HCT116 (cell line): ENCODE measurements around the gene GAPT. TPM values are rescaled to one million over a fixed set of nuclear protein-coding genes. Genes with fewer than 3 reads are reported as not detected.

Experiments used
- ATAC-seq: fragments of 200-7000 bp; cut with Tn5 transposase; 2 replicates; pipeline ENCODE4 v1.9.1; 2020; ENCODE audit warnings: mild to moderate bottlenecking, moderate library complexity
- BruUV-seq: library from RNA; stranded (reverse); fragments of 400-500 nt; replicated peaks from 2 replicates; lab custom pipeline; 2021; lab: Mats Ljungman, UMichigan
- CTCF ChIA-PET: fragments of 300-600 bp; sonication (Branson Sonifier 250); formaldehyde crosslinking; loops from one replicate; lab custom pipeline; 2021; ENCODE audit warnings: antibody characterized with exemption; lab: Charles Lee
- POLR2A ChIA-PET: fragments of 300-600, 350-600 bp; sonication (Branson Sonifier 250); formaldehyde crosslinking; loops from one replicate; lab custom pipeline; 2021; ENCODE audit warnings: antibody characterized with exemption; lab: Charles Lee
- RAD21 ChIA-PET, 2 experiments: fragments of 300-600 bp; sonication (Branson Sonifier 250); formaldehyde crosslinking; loops; one replicate each; lab custom pipeline; 2023; ENCODE audit warnings: low total read pairs in 2 of 2; ENCODE audit not compliant: uncharacterized antibody in 2 of 2, unreplicated experiment in 2 of 2, low non-redundant PET in 1 of 2; lab: Charles Lee
- DNase-seq: peaks from one replicate; pipeline ENCODE4 v3.0.0-alpha.2; 2010; ENCODE audit warnings: low read depth, low spot score
- H2AFZ ChIP-seq: fragments of 200-600 bp; shearing (Covaris generic), sonication (generic); 2 replicates; pipeline ENCODE4 v1.6.1; 2017; ENCODE audit warnings: low read depth, mixed run types, mixed read lengths, antibody characterized with exemption, low read length; ENCODE audit not compliant: poor library complexity, severe bottlenecking
- H3K27ac ChIP-seq: 2 replicates; pipeline ENCODE4 v1.5.1; 2012; ENCODE audit warnings: low read depth, low read length
- H3K27me3 ChIP-seq: fragments of 200-600 bp; sonication (generic); 2 replicates; pipeline ENCODE4 v1.6.1; 2016; ENCODE audit warnings: mixed run types, low read length, mixed read lengths; ENCODE audit not compliant: insufficient read depth
- H3K36me3 ChIP-seq, 2 experiments: fragments of 200-500 bp in 1 of 2; fragments of 200-600 bp in 1 of 2; sonication (Bioruptor generic) in 1 of 2; sonication (generic) in 1 of 2; 2 replicates each; pipeline versions ENCODE4 v1.5.1 to v1.6.1; 2014 to 2016; ENCODE audit warnings: low read length in 2 of 2, inconsistent platforms in 1 of 2, mixed read lengths in 1 of 2, mixed run types in 1 of 2; ENCODE audit not compliant: insufficient read depth in 2 of 2, control insufficient read depth in 1 of 2
- H3K4me1 ChIP-seq, 2 experiments: fragments of 200-600 bp in 1 of 2; sonication (generic) in 1 of 2; 2 replicates each; pipeline versions ENCODE4 v1.5.1 to v1.6.1; 2012 to 2017; ENCODE audit warnings: low read length in 2 of 2, inconsistent platforms in 1 of 2, mild to moderate bottlenecking in 1 of 2, mixed read lengths in 1 of 2, mixed run types in 1 of 2, moderate library complexity in 1 of 2; ENCODE audit not compliant: insufficient read depth in 2 of 2, control insufficient read depth in 1 of 2
- H3K4me2 ChIP-seq: fragments of 200-600 bp; sonication (generic); 2 replicates; pipeline ENCODE4 v1.6.1; 2017; ENCODE audit warnings: mixed run types, low read length, mixed read lengths
- H3K4me3 ChIP-seq, 2 experiments: fragments of 200-600 bp in 1 of 2; sonication (generic) in 1 of 2; replicated peaks in 1 of 2; 2 replicates each; pipeline ENCODE4 v1.5.1; 2011 to 2016; ENCODE audit warnings: low read length in 2 of 2, control low read depth in 1 of 2, low read depth in 1 of 2, mild to moderate bottlenecking in 1 of 2, mixed read lengths in 1 of 2, mixed run types in 1 of 2
- H3K79me2 ChIP-seq: fragments of 200-600 bp; sonication (generic); 2 replicates; pipeline ENCODE4 v1.6.1; 2017; ENCODE audit warnings: mild to moderate bottlenecking, mixed run types, low read length, moderate library complexity, mixed read lengths; ENCODE audit not compliant: insufficient read depth
- H3K9ac ChIP-seq: fragments of 200-600 bp; sonication (generic); 2 replicates; pipeline ENCODE4 v1.6.1; 2016; ENCODE audit warnings: low read length, mixed read lengths
- H3K9me2 ChIP-seq: fragments of 200-600 bp; sonication (generic), shearing (Covaris generic); 2 replicates; pipeline ENCODE4 v1.6.1; 2017; ENCODE audit warnings: mixed run types, mild to moderate bottlenecking, moderate library complexity; ENCODE audit not compliant: insufficient read depth
- H3K9me3 ChIP-seq, 2 experiments: fragments of 200-500 bp in 1 of 2; fragments of 200-600 bp in 1 of 2; sonication (Bioruptor generic) in 1 of 2; sonication (generic) in 1 of 2; 2 replicates each; pipeline ENCODE4 v1.6.1; 2014 to 2017; ENCODE audit warnings: low read length in 2 of 2, mixed read lengths in 2 of 2, inconsistent platforms in 1 of 2, low read depth in 1 of 2, mild to moderate bottlenecking in 1 of 2, mixed run types in 1 of 2, moderate library complexity in 1 of 2; ENCODE audit not compliant: control insufficient read depth in 1 of 2, insufficient read depth in 1 of 2
- H4K20me1 ChIP-seq: fragments of 200-600 bp; sonication (generic), shearing (Covaris generic); 2 replicates; pipeline ENCODE4 v1.6.1; 2017; ENCODE audit warnings: mixed run types, mild to moderate bottlenecking, moderate library complexity; ENCODE audit not compliant: insufficient read depth
- EZH2phosphoT487 ChIP-seq: fragments of 200-600 bp; IDR thresholded peaks from 2 replicates; pipeline ENCODE4 v1.6.1; 2018; ENCODE audit warnings: antibody characterized with exemption, borderline replicate concordance
- JUND ChIP-seq: IDR thresholded peaks from 2 replicates; pipeline ENCODE4 v1.6.1; 2012
- MAX ChIP-seq: IDR thresholded peaks from 2 replicates; pipeline ENCODE4 v1.6.1; 2012
- POLR2AphosphoS5 ChIP-seq: IDR thresholded peaks from 2 replicates; pipeline ENCODE4 v1.6.1; 2011; ENCODE audit warnings: mild to moderate bottlenecking, low read depth, low read length, moderate library complexity
- RAD21 ChIP-seq: IDR thresholded peaks from 2 replicates; pipeline ENCODE4 v1.6.1; 2012; ENCODE audit warnings: low read depth, mild to moderate bottlenecking
- SIN3A ChIP-seq: IDR thresholded peaks from 2 replicates; pipeline ENCODE4 v1.6.1; 2012; ENCODE audit warnings: low read depth
- SRF ChIP-seq: IDR thresholded peaks from 2 replicates; pipeline ENCODE4 v1.6.1; 2012; ENCODE audit warnings: low read depth
- TCF7L2 ChIP-seq: IDR thresholded peaks from 2 replicates; pipeline ENCODE4 v1.7.0; 2011; ENCODE audit warnings: borderline replicate concordance, inconsistent platforms; ENCODE audit not compliant: insufficient read depth, insufficient read length; ENCODE audit errors: extremely low read depth
- YY1 ChIP-seq: IDR thresholded peaks from 2 replicates; pipeline ENCODE4 v1.6.1; 2011; ENCODE audit warnings: low read length, low read depth, moderate library complexity, mild to moderate bottlenecking; ENCODE audit not compliant: insufficient replicate concordance; ENCODE audit errors: extremely low read depth
- ZNF274 ChIP-seq: fragments of 200-500 bp; sonication (Bioruptor generic); IDR thresholded peaks from 2 replicates; pipeline ENCODE4 v1.6.1; 2014; ENCODE audit warnings: mild to moderate bottlenecking, low read depth, low read length, inconsistent platforms
- intact Hi-C: fragments of 100-400 bp; cut with micrococcal nuclease; formaldehyde crosslinking; loops from 2 replicates; pipeline ENCODE4 v1.10.0; 2022
- total RNA-seq: library from RNA; stranded (reverse); gene quantifications from one replicate; pipeline ENCODE4 v1.2.1, GENCODE V29; 2021; ENCODE audit not compliant: unreplicated experiment
- TF ChIP-seq, protein P1 (sequence below): IDR thresholded peaks from 2 replicates; pipeline ENCODE4 v1.6.1; 2012; ENCODE audit warnings: low read depth

Gene GAPT
- total RNA-seq, 1 experiment from 2014 or later, result not detected

DNA sequence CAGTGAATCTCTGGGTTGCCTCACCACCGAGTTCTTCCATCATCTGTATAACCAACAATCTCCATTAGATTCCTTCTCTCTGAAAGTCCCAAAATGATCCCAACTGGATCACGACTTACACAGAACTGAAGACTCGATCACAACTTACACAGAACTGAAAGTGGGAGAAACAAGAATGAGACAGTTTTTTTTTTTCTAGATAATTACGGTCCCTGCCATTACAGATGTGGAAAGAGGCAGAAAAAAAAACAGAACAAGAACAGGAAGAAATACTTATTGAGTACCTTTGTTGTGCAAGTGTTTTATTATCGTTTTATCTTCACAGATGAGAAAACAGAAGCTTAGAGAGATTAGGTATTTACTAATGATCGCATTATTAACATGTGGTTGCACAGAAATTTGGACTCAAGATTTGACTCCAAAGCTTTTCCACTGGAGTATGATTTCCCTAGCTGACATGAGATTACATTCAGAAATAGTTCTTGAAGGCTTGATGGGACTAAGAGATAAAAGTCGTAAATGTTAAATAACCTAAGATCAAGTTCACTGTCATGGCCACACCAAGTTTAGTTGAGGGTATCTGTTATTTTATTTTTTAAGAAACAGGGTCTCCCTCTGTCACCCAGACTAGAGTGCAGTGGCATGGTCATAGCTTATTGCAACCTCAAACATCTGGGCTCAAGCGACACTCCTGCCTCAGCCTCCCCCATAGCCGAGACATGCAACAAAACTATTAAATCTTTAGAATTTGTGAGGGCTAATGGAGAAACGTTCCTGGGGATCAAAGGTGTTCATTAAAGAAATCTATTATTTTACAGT is 40.2 kb upstream of the GAPT start (continued):
- TF ChIP-seq, protein P1, sequence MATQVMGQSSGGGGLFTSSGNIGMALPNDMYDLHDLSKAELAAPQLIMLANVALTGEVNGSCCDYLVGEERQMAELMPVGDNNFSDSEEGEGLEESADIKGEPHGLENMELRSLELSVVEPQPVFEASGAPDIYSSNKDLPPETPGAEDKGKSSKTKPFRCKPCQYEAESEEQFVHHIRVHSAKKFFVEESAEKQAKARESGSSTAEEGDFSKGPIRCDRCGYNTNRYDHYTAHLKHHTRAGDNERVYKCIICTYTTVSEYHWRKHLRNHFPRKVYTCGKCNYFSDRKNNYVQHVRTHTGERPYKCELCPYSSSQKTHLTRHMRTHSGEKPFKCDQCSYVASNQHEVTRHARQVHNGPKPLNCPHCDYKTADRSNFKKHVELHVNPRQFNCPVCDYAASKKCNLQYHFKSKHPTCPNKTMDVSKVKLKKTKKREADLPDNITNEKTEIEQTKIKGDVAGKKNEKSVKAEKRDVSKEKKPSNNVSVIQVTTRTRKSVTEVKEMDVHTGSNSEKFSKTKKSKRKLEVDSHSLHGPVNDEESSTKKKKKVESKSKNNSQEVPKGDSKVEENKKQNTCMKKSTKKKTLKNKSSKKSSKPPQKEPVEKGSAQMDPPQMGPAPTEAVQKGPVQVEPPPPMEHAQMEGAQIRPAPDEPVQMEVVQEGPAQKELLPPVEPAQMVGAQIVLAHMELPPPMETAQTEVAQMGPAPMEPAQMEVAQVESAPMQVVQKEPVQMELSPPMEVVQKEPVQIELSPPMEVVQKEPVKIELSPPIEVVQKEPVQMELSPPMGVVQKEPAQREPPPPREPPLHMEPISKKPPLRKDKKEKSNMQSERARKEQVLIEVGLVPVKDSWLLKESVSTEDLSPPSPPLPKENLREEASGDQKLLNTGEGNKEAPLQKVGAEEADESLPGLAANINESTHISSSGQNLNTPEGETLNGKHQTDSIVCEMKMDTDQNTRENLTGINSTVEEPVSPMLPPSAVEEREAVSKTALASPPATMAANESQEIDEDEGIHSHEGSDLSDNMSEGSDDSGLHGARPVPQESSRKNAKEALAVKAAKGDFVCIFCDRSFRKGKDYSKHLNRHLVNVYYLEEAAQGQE, result no peak
- TF ChIP-seq YY1 (no peak), SRF (no peak), JUND (no peak), POLR2AphosphoS5 (no peak), SIN3A (no peak), TCF7L2 (no peak), RAD21 (no peak)

- POLR2A ChIA-PET, result interaction anchor here (1.6 to 1.8 kb wide), 2 partner anchors 7 to 9 kb away, joined by 4 to 5 read pairs; partner anchors contain the start of gene PLK2
- RAD21 ChIA-PET, result no interaction called here
- H3K27me3 ChIP-seq, result no peaks in the 10 kb centered on the region
- intact Hi-C loops, result no loop called here
- no peaks in the 10 kb centered on the region for H3K9me2 ChIP-seq
- DNase-seq (no peak), ATAC-seq (peak; percentile 38; the same call in 1 of the 2 replicates)
- peaks cover 28% of the 10 kb centered on the region for H3K79me2 ChIP-seq
- H3K4me1 ChIP-seq, result no peaks in the 10 kb centered on the region; a peak in 1 of 4 replicates
- H3K36me3 ChIP-seq, result peaks cover 33% of the 10 kb centered on the region in 2 experiments
- H3K4me3 ChIP-seq, result no peak overlapping the region
- CTCF ChIA-PET, result no interaction called here
- no TSS peak for BruUV-seq
- H3K27ac ChIP-seq, result no peak overlapping the region
- no peak overlapping the region for H3K9ac ChIP-seq
- H3K9me3 ChIP-seq, result no peaks in the 10 kb centered on the region
- H3K4me2 ChIP-seq, result no peak overlapping the region
- H4K20me1 ChIP-seq, result peaks cover 29% of the 10 kb centered on the region; the same call in 1 of the 2 replicates
- TF ChIP-seq YY1, result no peak
- TF ChIP-seq TCF7L2, result no peak
- TF ChIP-seq EZH2phosphoT487, result no peak
- TF ChIP-seq ZNF274, result no peak
- no peak for TF ChIP-seq POLR2AphosphoS5
- TF ChIP-seq MAX, result no peak
- no peak overlapping the region for H2AFZ ChIP-seq
Measured at GRCh38 chr5:58451732-58452565, 39.3 kb upstream of the GAPT start.
